HCT116 (cell line): ENCODE results near the gene TRAPPC14.

Source experiments
- EZH2 ChIP-seq: fragments of 200-600 bp; sonication (generic); IDR thresholded peaks from 2 replicates; pipeline ENCODE4 v1.6.1; 2017; ENCODE audit warnings: antibody characterized with exemption, mixed run types
- JUND ChIP-seq: IDR thresholded peaks from 2 replicates; pipeline ENCODE4 v1.6.1; 2012
- POLR2A ChIP-seq: IDR thresholded peaks from 2 replicates; pipeline ENCODE4 v1.7.0; 2011; ENCODE audit warnings: borderline replicate concordance; ENCODE audit not compliant: insufficient read depth, insufficient read length; ENCODE audit errors: extremely low read depth
- POLR2AphosphoS5 ChIP-seq: IDR thresholded peaks from 2 replicates; pipeline ENCODE4 v1.6.1; 2011; ENCODE audit warnings: mild to moderate bottlenecking, low read depth, low read length, moderate library complexity
- RAD21 ChIP-seq: IDR thresholded peaks from 2 replicates; pipeline ENCODE4 v1.6.1; 2012; ENCODE audit warnings: low read depth, mild to moderate bottlenecking
- REST ChIP-seq: IDR thresholded peaks from 2 replicates; pipeline ENCODE4 v1.6.1; 2012; ENCODE audit warnings: low read depth
- SP1 ChIP-seq: IDR thresholded peaks from 2 replicates; pipeline ENCODE4 v1.6.1; 2012; ENCODE audit warnings: low read depth
- SRF ChIP-seq: IDR thresholded peaks from 2 replicates; pipeline ENCODE4 v1.6.1; 2012; ENCODE audit warnings: low read depth
- YY1 ChIP-seq: IDR thresholded peaks from 2 replicates; pipeline ENCODE4 v1.6.1; 2011; ENCODE audit warnings: low read length, low read depth, moderate library complexity, mild to moderate bottlenecking; ENCODE audit not compliant: insufficient replicate concordance; ENCODE audit errors: extremely low read depth
- ZNF274 ChIP-seq: fragments of 200-500 bp; sonication (Bioruptor generic); IDR thresholded peaks from 2 replicates; pipeline ENCODE4 v1.6.1; 2014; ENCODE audit warnings: mild to moderate bottlenecking, low read depth, low read length, inconsistent platforms
- TF ChIP-seq, protein P1 (sequence below), 3 experiments: fragments of 200-600 bp in 1 of 3; sonication (generic) in 1 of 3; IDR thresholded peaks in 2 of 3; conservative IDR thresholded peaks in 1 of 3; 2 replicates each; pipeline ENCODE4 v1.5.1; 2012 to 2017; ENCODE audit warnings: low read depth in 2 of 3, low read length in 2 of 3, antibody characterized with exemption in 1 of 3, borderline replicate concordance in 1 of 3, control low read depth in 1 of 3, mild to moderate bottlenecking in 1 of 3, mixed read lengths in 1 of 3, mixed run types in 1 of 3, moderate library complexity in 1 of 3; ENCODE audit not compliant: insufficient read depth in 1 of 3
- TF ChIP-seq, protein P2 (sequence below): IDR thresholded peaks from 2 replicates; pipeline ENCODE4 v1.6.1; 2012
- TF ChIP-seq, protein P3 (sequence below): IDR thresholded peaks from 2 replicates; pipeline ENCODE4 v1.6.1; 2012

- no peak for TF ChIP-seq RAD21
- TF ChIP-seq, protein P1, sequence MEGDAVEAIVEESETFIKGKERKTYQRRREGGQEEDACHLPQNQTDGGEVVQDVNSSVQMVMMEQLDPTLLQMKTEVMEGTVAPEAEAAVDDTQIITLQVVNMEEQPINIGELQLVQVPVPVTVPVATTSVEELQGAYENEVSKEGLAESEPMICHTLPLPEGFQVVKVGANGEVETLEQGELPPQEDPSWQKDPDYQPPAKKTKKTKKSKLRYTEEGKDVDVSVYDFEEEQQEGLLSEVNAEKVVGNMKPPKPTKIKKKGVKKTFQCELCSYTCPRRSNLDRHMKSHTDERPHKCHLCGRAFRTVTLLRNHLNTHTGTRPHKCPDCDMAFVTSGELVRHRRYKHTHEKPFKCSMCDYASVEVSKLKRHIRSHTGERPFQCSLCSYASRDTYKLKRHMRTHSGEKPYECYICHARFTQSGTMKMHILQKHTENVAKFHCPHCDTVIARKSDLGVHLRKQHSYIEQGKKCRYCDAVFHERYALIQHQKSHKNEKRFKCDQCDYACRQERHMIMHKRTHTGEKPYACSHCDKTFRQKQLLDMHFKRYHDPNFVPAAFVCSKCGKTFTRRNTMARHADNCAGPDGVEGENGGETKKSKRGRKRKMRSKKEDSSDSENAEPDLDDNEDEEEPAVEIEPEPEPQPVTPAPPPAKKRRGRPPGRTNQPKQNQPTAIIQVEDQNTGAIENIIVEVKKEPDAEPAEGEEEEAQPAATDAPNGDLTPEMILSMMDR (IDR thresholded peaks at IDR 0.05 in 2 of 3, conservative IDR thresholded peaks at IDR 0.05 in 1 of 3; ENCODE audit: borderline replicate concordance in 1 of 3, insufficient read depth in 1 of 3, low read depth in 2 of 3, low read length in 2 of 3) = no peak
- no peak for TF ChIP-seq EZH2
- no peak for TF ChIP-seq ZNF274
- TF ChIP-seq POLR2AphosphoS5 = no peak
- TF ChIP-seq YY1 = no peak
- TF ChIP-seq, protein P2, sequence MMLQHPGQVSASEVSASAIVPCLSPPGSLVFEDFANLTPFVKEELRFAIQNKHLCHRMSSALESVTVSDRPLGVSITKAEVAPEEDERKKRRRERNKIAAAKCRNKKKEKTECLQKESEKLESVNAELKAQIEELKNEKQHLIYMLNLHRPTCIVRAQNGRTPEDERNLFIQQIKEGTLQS = no peak
- TF ChIP-seq SP1 = no peak
- TF ChIP-seq SRF = no peak
- TF ChIP-seq, protein P3, sequence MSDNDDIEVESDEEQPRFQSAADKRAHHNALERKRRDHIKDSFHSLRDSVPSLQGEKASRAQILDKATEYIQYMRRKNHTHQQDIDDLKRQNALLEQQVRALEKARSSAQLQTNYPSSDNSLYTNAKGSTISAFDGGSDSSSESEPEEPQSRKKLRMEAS = no peak
- no peak for TF ChIP-seq REST
- TF ChIP-seq POLR2A = no peak
- no peak for TF ChIP-seq JUND
Measured at GRCh38 chr7:100137851-100138760, 20.4 kb downstream of the TRAPPC14 start.
